GM10266 (cell line): Measurements from ENCODE around the gene YWHAQ.
A peak's percentile ranks its signal among the peaks of the same experiment; 100 is the strongest.
"Not testable (repeated sequence)": the region's sequence is repeated elsewhere in the genome, so short reads cannot be mapped to it uniquely, and the experiment has no call there.

Experiments used
- DNase-seq: peaks from one replicate; pipeline ENCODE4 v3.0.0; 2012; ENCODE audit errors: extremely low spot score
- TF ChIP-seq, protein P1 (sequence below): IDR thresholded peaks from 2 replicates; pipeline ENCODE4 v1.5.1; 2012; ENCODE audit warnings: mild to moderate bottlenecking, low read depth; ENCODE audit not compliant: control insufficient read depth, insufficient read depth; ENCODE audit errors: missing control alignments

YWHAQ gene

DNA sequence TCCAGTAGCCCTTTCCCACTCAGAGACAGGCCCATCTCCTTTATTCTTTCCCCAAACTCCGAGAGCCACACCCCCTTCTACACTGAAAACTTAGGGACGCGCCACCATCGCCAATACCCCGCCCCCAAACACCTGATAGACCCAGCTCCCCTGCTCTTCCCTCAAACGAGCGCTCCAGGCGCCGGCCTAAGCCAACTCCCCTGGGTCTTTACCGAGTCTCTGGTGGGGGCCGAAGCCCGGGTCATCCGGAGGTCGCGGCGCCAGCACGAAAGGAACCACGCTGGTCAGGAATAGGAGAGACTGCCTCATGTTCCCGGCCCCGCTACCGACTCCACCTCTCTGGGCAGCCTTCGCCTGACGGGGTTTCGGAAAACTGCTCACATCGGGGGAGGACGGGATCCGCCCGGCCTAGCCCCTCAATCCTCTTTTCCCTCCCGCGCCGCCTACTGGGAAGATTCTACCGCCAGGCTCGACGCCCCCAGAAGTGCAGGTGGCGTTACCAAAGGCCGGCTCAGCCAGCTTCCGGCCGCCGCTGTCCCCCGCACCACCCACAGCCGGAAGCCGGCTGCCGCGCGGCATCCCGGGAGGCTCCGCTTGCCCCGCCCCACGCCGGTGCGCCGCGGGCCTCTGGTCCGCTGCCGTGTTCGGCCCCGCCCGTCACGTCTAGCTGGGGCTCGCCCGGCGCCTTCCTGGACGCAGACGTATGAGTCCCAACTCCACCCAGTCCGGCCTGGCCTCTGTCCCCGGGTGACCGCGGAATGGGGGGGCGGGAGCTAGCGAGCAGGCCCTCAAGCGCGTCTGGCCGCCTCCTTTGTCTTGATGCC lies 75.3 kb downstream of the YWHAQ start, which contains the start of gene ADAM17:
TSS of gene ADAM17 (minus strand) at position 534 of the 824 bp plus-strand sequence. CDS start at position 309, 225 bp downstream.
- TF ChIP-seq, protein P1, sequence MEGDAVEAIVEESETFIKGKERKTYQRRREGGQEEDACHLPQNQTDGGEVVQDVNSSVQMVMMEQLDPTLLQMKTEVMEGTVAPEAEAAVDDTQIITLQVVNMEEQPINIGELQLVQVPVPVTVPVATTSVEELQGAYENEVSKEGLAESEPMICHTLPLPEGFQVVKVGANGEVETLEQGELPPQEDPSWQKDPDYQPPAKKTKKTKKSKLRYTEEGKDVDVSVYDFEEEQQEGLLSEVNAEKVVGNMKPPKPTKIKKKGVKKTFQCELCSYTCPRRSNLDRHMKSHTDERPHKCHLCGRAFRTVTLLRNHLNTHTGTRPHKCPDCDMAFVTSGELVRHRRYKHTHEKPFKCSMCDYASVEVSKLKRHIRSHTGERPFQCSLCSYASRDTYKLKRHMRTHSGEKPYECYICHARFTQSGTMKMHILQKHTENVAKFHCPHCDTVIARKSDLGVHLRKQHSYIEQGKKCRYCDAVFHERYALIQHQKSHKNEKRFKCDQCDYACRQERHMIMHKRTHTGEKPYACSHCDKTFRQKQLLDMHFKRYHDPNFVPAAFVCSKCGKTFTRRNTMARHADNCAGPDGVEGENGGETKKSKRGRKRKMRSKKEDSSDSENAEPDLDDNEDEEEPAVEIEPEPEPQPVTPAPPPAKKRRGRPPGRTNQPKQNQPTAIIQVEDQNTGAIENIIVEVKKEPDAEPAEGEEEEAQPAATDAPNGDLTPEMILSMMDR, result peak; percentile 59
- peak; percentile 93 for DNase-seq

DNA sequence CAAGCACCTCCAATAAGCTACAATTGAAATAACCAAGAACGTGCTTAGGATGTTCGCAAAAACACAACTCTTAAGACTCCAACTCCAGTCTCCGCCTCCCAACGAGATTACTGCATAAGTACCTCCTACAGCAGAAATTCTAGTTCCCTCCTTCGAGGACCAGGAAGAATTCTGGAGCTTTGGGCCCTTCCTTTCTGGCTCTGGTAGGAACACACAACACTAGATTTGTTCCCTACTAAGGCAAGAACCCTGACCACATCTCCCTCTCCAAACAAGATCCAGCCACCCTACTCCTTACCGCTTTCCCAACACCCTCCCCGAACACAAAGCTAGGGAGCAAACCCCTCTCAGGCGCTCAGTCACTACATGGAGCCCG lies 75.9 kb downstream of the YWHAQ start:
- TF ChIP-seq, protein P1, result no peak
- peak; percentile 20 for DNase-seq

DNA sequence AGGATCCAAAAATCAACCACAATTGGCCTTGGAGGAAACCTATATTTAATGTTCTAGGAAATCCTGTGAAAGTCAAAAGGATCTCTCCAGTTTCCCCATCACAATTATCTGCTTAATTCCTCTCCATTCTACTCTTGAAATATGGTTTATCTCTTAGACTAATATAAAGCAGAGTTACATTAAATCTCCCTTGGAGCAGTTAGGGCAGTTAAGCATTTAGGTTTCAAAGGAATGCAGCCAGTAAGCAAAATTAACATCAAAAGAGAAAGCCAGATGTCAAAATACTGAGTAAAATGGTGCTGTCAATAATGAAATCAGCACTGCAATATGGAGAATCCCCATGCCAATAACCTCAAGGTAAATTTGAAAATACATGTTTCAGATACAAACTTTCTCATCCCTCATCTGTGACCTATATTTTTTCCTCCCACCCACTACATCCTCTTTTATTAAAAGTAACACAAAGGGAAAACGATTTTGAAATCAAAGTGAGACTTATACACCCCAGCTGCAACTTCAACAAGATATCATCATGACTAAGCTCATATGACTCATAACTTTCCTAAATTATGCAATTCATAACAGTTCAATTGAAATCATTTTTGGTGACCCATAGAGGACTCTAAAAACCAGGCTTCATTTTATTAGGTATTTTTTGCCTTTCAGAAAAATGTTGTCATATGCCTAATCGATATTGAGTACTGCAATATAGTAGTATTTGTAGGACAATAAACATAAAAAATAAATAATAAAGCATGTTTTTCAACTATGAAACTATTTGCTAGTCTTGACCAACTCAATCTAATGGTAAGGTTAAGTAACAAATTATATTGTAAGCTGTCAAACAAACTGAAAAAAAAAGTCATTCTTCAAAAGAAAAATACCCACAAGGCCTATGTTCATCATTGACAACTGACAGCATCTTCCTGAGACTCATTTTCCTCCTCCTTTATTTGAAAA lies 78.3 kb downstream of the YWHAQ start:
- DNase-seq, result peak; percentile 49
- TF ChIP-seq, protein P1, result no peak

DNA sequence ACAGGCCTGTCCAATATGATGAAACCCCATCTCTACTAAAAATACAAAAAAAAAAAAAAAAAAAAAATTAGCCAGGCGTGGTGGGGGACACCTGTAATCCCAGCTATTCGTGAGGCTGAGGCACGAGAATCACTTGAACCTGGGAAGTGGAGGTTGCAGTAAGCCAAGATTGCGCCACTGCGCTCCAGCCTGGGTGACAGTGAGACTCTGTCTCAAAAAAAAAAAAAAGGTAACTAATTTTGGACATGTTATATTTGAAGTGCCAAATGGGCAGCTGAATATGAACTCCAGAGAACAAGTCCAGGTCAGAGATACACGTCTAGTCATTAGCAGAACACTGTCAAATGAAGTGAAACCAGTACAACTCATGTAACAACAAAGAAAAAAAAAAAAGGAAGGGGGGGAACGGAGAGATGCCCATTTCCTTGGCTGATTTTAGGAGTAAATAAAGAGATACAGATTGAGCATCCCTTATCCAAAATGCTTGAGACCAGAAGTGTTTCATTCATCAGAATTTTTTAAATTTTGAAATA lies 79.9 kb downstream of the YWHAQ start:
- not testable (repeated sequence) for DNase-seq

DNA sequence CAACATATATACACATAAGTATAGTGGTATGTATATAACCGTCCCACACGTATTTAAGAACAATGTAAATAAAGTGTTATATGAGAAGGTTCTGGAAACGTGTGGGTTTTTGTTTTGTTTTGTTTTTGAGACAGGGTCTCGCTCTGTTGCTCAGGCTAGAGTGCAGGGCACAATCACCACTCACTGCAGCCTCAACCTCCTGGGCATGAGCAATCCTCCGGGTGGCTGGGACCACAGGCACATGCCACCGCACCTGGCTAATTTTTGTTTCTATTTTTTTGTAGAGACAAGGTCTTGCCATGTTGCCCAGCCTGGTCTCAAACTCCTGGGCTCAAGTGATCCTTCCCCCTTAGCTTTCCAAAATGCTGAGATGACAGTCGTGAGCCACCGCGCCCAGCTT lies 81.4 kb downstream of the YWHAQ start:
- TF ChIP-seq, protein P1, result no peak
- no peak for DNase-seq

DNA sequence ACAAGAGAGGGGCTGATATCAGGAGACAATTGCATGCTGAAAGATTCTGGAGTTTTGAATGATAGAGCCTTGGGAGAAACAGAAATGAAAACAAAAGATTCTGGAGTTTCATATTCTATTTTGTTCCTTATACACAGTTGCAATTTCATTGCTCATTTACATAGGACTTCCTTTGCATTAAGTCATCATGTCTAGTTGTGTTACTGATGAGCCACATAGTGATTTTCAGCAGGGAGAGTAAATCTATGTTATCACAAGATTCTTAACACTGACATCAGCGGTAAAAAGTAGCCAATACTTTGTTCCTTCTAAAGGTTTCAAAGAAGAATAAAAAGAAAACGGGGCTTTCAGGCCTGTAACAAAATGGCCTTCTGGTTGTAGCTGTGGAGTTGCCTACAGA lies 82.3 kb downstream of the YWHAQ start:
- TF ChIP-seq, protein P1, result no peak
- DNase-seq, result peak; percentile 54

DNA sequence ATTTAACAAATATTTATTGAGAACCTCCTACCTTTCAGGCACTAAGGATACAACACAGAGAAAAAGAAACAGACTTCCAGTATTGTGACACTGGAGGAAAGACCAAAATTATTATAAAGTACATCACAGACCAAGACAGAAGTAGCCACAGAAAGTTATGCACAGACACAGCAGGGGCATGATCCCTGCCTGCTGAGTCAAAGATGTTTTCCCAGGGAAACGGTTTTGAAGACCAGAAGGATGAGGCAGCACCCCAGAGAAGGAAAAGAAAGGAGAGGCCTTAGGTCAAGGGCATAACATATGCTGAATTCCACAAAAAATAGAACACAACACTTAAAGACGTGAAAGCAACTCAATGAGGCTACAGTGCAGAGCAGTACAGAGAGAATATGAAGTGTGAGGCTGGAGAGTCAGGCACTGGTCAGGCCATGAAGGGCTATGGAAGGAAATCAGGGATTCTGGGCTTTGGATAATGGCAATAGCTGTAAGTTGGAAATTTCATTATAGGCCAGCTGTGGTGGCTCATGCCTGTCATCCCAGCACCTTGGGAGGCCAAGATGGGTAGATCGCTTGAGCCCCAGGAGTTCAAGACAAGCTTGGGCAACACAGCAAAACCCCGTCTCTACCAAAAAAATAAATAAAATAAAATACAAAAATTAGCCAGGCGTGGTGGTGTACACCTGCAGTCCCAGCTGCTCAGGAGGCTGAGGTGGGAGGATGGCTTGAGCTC lies 83.4 kb downstream of the YWHAQ start:
- no peak for DNase-seq
- TF ChIP-seq, protein P1, result no peak
